Measurements from ENCODE around the gene TIAM1.

The TIAM1 gene

GRCh38 chr21:31075848-31076247 lies 268.2 kb downstream of the TIAM1 start:
- DNase-seq = no peak

GRCh38 chr21:31072533-31072932 lies 271.5 kb downstream of the TIAM1 start:
- DNase-seq = no peak
